GM23248 (cell line): ENCODE measurements around the gene PDP2.

Experiments
- EZH2 ChIP-seq: fragments of 200-600 bp; sonication (generic); IDR thresholded peaks from 2 replicates; pipeline ENCODE4 v1.6.1; 2018; ENCODE audit warnings: antibody characterized with exemption, mild to moderate bottlenecking; ENCODE audit not compliant: insufficient read depth, poor library complexity, severe bottlenecking
- EZH2phosphoT487 ChIP-seq: fragments of 200-600 bp; sonication (generic); IDR thresholded peaks from 2 replicates; pipeline ENCODE4 v1.6.1; 2018; ENCODE audit warnings: antibody characterized with exemption, moderate library complexity, mild to moderate bottlenecking, low read depth; ENCODE audit not compliant: insufficient read depth

DNA sequence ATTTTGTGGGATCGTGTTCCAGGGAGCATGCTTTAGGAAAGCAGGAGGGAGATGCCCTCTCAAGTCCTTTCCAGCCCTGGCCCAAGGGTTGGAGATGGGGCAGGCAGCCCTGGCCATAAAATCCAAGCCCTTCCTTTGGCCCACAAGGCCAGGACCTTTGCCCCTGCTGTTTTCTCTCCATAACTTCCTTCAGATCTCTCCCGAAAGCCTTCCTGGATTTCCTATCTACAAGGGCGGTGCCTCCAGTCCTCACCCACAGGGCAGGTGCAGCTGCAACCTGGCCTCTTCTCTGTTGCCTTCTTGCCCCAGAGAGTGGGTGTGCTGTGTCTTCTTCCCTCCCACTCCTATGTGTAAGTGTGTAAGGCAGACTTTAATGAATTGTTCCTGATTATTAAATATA is 8.5 kb upstream of the PDP2 start:
- TF ChIP-seq EZH2phosphoT487 (no peak), EZH2 (no peak)
